NCI-H2196 treated with DMSO at 0.1 percent for 48 hours (cell line): ENCODE data around the gene EEF2K.
A peak's percentile ranks its signal among the peaks of the same experiment; 100 is the strongest.
"Not testable (repeated sequence)": the region's sequence is repeated elsewhere in the genome, so short reads cannot be mapped to it uniquely, and the experiment has no call there.

Experiments used
- DNase-seq: peaks from one replicate; lab custom pipeline; 2025; ENCODE audit not compliant: unreplicated experiment; lab: John Stamatoyannopoulos, UW

EEF2K gene

DNA sequence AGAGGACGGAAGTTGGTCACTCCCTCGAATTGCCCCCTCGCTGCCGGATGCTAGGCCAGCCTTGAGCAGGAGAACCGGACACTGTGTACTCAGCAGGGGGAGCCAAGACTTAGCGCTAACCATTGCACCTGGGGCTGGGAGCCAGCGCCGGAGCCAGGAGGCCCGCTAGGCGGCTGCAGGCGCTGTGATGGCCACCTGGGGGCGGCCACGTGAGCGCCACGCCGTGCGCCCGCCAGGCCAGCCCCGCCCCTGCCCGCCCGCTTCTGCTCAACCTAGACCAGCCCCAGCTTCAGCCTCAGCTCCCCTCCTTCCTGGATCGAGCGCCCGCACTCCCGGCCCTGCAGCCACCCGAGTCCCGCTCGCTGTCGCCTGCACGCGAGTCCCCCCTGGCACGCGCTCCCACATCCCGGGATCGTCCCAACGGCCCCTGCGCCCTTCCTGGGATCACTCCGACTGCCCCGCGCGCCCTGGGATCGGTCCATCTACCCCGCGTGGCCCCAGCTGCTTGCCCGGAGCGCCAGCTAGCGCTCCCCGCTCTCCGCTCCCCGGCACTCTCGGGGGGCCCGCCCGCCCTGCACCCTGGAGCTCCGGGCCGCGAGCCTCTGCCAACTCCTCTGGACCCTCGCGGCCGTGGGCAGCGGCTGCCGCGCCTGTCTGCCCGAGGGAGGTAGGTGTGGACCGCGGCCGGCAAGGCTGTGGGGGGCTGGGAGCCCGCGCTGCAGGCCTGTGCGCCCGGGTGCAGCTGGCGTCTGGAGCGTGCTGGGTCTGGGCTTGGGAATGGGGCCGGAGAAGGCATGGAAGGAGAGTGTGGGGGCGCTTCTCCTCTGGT is at the start of gene EEF2K:
Gene EEF2K (plus strand): TSS at position 266 of the 829 bp plus-strand sequence. CDS start 19,452 bp downstream, outside the sequence.
- DNase-seq, result peak; percentile 95

GRCh38 chr16:22161401-22161800 is 44.7 kb upstream of the EEF2K start:
- no peak for DNase-seq

- DNase-seq, result no peak
These were observed 44.0 kb upstream of the EEF2K start, which contains the start of gene SDR42E2 for GRCh38 chr16:22161999-22162655. TSS of gene SDR42E2 (plus strand) at chr16:22162506. CDS start at chr16:22165583, 3,077 bp downstream.

GRCh38 chr16:22162656-22163009 is 43.4 kb upstream of the EEF2K start:
- no peak for DNase-seq

DNA sequence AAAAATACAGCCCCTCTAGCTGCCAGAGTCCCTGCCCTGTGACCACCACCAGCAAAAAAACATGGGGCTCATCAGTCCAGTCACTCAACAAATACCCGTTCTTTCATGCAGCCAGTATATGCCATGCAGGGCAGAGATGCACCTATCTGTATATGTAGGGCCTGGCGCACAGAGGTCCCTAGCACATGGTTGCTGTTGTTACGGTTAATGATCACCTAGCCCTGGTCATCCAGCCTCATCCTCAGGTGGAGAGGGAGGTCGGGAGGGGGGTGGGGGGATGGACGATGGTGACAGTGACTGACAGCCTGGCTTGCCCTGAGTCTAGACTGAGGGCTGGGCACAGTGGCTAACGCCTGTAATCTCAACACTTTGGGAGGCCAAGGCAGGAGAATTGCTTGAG is 42.3 kb upstream of the EEF2K start:
- no peak for DNase-seq

- DNase-seq, result no peak
These were observed 41.6 kb upstream of the EEF2K start for GRCh38 chr16:22164482-22164881.

DNA sequence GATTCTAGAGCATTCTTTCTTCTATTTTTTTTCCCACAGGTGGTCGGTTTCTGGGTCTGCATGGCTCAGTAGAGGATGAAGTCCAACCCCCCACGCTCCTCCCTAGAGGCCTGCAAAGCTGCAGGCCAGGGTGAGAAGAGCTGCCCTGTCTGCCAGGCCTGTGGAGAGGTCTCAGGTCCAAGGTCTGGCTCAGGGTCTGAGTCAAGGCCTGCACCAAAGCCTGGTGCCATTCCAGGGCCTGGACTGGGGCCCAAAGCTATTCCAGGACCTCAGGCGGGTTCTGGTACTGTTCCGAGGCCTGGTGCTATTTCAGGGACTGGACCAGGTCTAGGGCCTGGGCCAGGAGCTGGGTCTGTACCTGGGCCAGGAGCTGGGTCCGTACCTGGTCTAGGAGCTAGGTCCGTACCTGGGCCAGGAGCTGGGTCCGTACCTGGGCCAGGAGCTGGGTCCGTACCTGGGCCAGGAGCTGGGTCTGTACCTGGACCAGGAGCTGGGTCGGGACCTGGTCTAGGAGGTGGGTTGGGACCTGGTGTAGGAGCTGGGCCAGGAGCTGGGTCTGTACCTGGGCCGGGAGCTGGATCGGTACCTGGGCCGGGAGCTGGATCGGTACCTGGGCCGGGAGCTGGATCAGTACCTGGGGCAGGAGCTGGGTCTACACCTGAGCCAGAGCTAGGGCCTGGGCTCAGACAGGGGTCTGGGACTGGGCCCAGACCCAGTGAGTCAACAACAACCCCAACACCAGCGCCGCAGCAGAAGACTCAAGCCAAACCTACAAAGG is 40.4 kb upstream of the EEF2K start:
- no peak for DNase-seq

DNA sequence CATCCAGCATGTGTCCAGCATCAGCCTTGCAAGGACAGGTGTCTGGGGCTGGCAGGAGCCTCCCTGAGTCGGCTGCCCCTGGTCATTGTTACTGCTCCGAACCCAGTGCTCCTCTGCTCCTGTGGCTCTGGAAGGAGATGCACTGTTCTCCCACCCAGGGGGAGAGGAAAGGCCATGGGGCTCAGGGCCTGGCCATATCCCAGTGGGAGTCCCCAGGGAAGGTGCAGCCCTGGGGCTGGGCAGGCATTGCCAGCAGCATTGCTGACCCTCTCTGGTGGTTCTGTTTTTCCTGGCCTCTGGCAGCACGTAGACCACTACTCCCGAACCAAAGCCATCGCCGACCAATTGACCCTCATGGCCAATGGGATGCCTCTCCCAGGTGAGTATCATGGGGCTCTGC is 34.1 kb upstream of the EEF2K start:
- DNase-seq, result no peak

DNA sequence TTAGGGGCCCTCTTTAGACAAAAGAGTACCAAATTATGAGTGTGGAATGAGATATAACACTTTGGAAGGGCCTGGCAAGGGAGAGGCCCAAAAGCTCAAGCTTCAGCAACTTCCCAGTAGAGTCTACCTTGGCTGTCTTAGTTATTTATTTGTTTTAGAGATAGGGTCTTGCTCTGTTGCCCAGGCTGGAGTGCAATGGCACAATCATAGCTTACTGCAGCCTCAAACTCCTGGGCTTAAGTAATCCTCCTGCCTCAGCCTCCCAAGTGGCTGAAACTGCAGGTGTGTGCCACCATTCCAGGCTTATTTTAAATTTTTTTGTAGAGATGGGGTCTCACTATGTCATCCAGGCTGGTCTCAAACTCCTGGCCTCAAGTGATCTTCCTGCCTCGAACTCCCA is 33.4 kb upstream of the EEF2K start:
- not testable (repeated sequence) for DNase-seq

- DNase-seq, result peak; percentile 15
These were observed 31.4 kb upstream of the EEF2K start for GRCh38 chr16:22174642-22175041.

GRCh38 chr16:22177968-22178930 is 27.8 kb upstream of the EEF2K start:
- no peak for DNase-seq

GRCh38 chr16:22181426-22181825 is 24.7 kb upstream of the EEF2K start:
- DNase-seq, result no peak

- DNase-seq, result no peak
These were observed 24.2 kb upstream of the EEF2K start for GRCh38 chr16:22181843-22182242.

- DNase-seq, result no peak
These were observed 22.7 kb upstream of the EEF2K start for GRCh38 chr16:22183335-22183734.

DNA sequence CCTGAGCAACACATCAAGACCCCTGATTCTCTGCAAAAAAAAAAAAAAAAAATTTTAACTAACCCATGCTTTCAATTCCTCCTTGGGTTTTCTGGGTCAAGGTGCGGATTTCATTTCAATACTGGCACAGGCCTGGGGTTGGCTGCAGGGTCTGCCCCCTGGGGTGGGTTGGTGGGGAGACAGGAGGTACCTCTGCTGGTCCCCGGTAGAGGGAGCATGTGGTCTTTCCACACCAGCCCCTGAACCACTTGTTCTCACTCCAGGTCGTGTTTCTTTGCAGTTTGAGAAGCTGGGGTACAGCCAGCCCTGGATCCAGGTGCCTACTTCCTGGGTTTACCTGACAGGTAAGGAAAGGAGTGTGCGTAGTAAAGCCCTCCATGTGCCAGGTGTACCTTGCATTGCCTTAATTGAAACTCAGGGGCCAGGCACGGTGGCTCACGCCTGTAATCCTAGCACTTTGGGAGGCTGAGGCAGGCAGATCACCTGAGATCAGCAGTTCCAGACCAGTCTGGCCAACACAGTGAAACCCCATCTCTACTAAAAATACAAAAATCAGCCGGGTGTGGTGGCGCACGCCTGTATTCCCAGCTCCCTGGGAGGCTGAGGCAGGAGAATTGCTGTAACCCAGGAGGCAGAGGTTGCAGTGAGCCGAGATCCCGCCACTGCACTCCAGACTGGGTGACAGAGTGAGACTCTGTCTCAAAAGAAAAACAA is 22.0 kb upstream of the EEF2K start:
- DNase-seq, result no peak

- DNase-seq, result no peak
These were observed 21.5 kb upstream of the EEF2K start for GRCh38 chr16:22184615-22184968.

DNA sequence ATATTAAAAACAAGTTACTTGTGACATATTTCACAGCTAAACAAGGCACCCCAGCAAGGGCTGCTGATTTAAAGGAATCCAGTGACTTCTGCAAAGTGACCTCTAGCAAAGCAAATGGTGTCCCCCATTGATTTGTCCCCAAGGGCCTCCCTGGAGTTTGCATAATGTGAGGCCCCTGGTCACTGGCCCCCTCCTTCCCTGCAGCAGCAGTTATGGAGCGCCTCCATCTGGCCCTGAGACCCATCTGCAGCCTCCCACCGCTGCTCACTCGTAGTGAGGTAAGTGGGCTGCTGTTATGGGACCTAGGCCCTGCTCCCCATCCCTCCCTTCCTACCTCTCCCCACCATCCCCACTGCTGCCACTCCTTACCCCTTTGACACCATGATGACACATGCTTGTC is 19.6 kb upstream of the EEF2K start:
- no peak for DNase-seq

- DNase-seq, result no peak
These were observed 17.8 kb upstream of the EEF2K start for GRCh38 chr16:22188267-22188594.

DNA sequence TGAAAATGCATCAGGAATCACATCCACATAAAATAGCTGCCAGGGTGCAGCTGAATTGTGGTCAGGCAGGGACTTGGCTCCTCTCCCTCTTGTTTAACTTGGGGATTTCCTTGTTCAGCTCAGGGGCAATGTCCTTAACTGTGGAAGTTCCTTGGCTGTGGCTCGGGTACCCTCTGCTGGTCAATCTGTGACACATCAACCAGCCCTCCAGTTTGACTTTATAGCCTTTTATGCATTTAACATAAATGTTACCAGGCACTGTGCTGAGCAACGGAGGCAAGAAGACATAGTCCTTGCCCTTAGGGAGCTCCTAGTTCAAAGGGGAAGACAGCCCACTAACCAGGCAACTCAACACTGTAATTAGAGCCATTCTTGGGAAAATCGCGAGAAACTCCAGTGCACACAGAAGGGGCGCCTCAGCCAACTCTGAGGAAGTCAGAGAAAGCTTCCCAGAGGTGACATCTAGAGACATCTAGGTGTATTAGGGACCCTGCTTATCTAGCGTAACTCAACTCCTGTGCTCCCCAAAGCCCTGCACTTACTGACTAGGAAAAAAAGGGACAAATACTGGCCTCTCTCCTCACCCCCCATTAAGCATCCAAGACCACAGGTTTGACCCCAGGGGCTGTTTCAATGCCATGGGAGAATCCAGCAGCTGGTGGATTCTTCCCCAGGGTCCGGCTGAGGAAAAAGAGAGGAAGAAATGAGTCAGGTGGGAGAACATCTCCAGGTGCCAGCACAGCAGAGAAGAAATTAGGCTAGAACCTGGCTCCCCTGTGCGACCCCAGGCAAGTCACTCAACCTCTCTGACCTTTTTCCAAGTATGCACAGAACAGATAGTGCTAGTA is 17.3 kb upstream of the EEF2K start:
- peak; percentile 83 for DNase-seq
